ENCODE measurements around the gene ZNF521. TPM values are rescaled to one million over a fixed set of nuclear protein-coding genes. Genes with fewer than 3 reads are reported as not detected.

The ZNF521 gene
- total RNA-seq, 1 experiment from 2014 or later: not detected

- DNase-seq (ENCODE audit: low spot score): no peak
Observed at GRCh38 chr18:25250474-25250851, 101.5 kb downstream of the ZNF521 start.

- no peak for DNase-seq (ENCODE audit: low spot score)
Observed at GRCh38 chr18:25248755-25249154, 103.2 kb downstream of the ZNF521 start.

GRCh38 chr18:25247725-25248124 lies 104.2 kb downstream of the ZNF521 start:
- no peak for DNase-seq (ENCODE audit: low spot score)

GRCh38 chr18:25244924-25245698 lies 106.9 kb downstream of the ZNF521 start:
- DNase-seq (ENCODE audit: low spot score): no peak

- no peak for DNase-seq (ENCODE audit: low spot score)
Observed at GRCh38 chr18:25244170-25244569, 107.8 kb downstream of the ZNF521 start.

GRCh38 chr18:25243754-25244153 lies 108.2 kb downstream of the ZNF521 start:
- no peak for DNase-seq (ENCODE audit: low spot score)

- no peak for DNase-seq (ENCODE audit: low spot score)
Observed at GRCh38 chr18:25243257-25243656, 108.7 kb downstream of the ZNF521 start.

GRCh38 chr18:25240420-25240770 lies 111.6 kb downstream of the ZNF521 start:
- no peak for DNase-seq (ENCODE audit: low spot score)

GRCh38 chr18:25239581-25240419 lies 112.2 kb downstream of the ZNF521 start:
- DNase-seq (ENCODE audit: low spot score): no peak

- no peak for DNase-seq (ENCODE audit: low spot score)
Observed at GRCh38 chr18:25239151-25239550, 112.8 kb downstream of the ZNF521 start.

GRCh38 chr18:25237571-25238267 lies 114.2 kb downstream of the ZNF521 start:
- DNase-seq (ENCODE audit: low spot score): no peak

- DNase-seq (ENCODE audit: low spot score): no peak
Observed at GRCh38 chr18:25236736-25237135, 115.2 kb downstream of the ZNF521 start.

GRCh38 chr18:25235401-25236042 lies 116.4 kb downstream of the ZNF521 start:
- DNase-seq (ENCODE audit: low spot score): no peak

GRCh38 chr18:25234740-25235345 lies 117.1 kb downstream of the ZNF521 start:
- DNase-seq (ENCODE audit: low spot score): no peak

GRCh38 chr18:25234322-25234639 lies 117.7 kb downstream of the ZNF521 start:
- no peak for DNase-seq (ENCODE audit: low spot score)

- DNase-seq (ENCODE audit: low spot score): no peak
Observed at GRCh38 chr18:25233528-25234321, 118.2 kb downstream of the ZNF521 start.

- no peak for DNase-seq (ENCODE audit: low spot score)
Observed at GRCh38 chr18:25231327-25231691, 120.7 kb downstream of the ZNF521 start.

GRCh38 chr18:25230658-25231326 lies 121.2 kb downstream of the ZNF521 start:
- no peak for DNase-seq (ENCODE audit: low spot score)

- no peak for DNase-seq (ENCODE audit: low spot score)
Observed at GRCh38 chr18:25229920-25230319, 122.0 kb downstream of the ZNF521 start.

- no peak for DNase-seq (ENCODE audit: low spot score)
Observed at GRCh38 chr18:25229081-25229480, 122.9 kb downstream of the ZNF521 start.

Measured in A172 (cell line).